HCT116 (cell line): Measurements from ENCODE around the gene CALML3. TPM values are rescaled to one million over a fixed set of nuclear protein-coding genes. Genes with fewer than 3 reads are reported as not detected.

Experiments
- ATAC-seq: fragments of 200-7000 bp; cut with Tn5 transposase; 2 replicates; pipeline ENCODE4 v1.9.1; 2020; ENCODE audit warnings: mild to moderate bottlenecking, moderate library complexity
- BruUV-seq: library from RNA; stranded (reverse); fragments of 400-500 nt; replicated peaks from 2 replicates; lab custom pipeline; 2021; lab: Mats Ljungman, UMichigan
- CTCF ChIA-PET: fragments of 300-600 bp; sonication (Branson Sonifier 250); formaldehyde crosslinking; loops from one replicate; lab custom pipeline; 2021; ENCODE audit warnings: antibody characterized with exemption; lab: Charles Lee
- POLR2A ChIA-PET: fragments of 300-600, 350-600 bp; sonication (Branson Sonifier 250); formaldehyde crosslinking; loops from one replicate; lab custom pipeline; 2021; ENCODE audit warnings: antibody characterized with exemption; lab: Charles Lee
- RAD21 ChIA-PET, 2 experiments: fragments of 300-600 bp; sonication (Branson Sonifier 250); formaldehyde crosslinking; loops; one replicate each; lab custom pipeline; 2023; ENCODE audit warnings: low total read pairs in 2 of 2; ENCODE audit not compliant: uncharacterized antibody in 2 of 2, unreplicated experiment in 2 of 2, low non-redundant PET in 1 of 2; lab: Charles Lee
- DNase-seq: peaks from one replicate; pipeline ENCODE4 v3.0.0-alpha.2; 2010; ENCODE audit warnings: low read depth, low spot score
- H2AFZ ChIP-seq: fragments of 200-600 bp; shearing (Covaris generic), sonication (generic); 2 replicates; pipeline ENCODE4 v1.6.1; 2017; ENCODE audit warnings: low read depth, mixed run types, mixed read lengths, antibody characterized with exemption, low read length; ENCODE audit not compliant: poor library complexity, severe bottlenecking
- H3K27ac ChIP-seq: 2 replicates; pipeline ENCODE4 v1.5.1; 2012; ENCODE audit warnings: low read depth, low read length
- H3K27me3 ChIP-seq: fragments of 200-600 bp; sonication (generic); 2 replicates; pipeline ENCODE4 v1.6.1; 2016; ENCODE audit warnings: mixed run types, low read length, mixed read lengths; ENCODE audit not compliant: insufficient read depth
- H3K36me3 ChIP-seq, 2 experiments: fragments of 200-500 bp in 1 of 2; fragments of 200-600 bp in 1 of 2; sonication (Bioruptor generic) in 1 of 2; sonication (generic) in 1 of 2; 2 replicates each; pipeline versions ENCODE4 v1.5.1 to v1.6.1; 2014 to 2016; ENCODE audit warnings: low read length in 2 of 2, inconsistent platforms in 1 of 2, mixed read lengths in 1 of 2, mixed run types in 1 of 2; ENCODE audit not compliant: insufficient read depth in 2 of 2, control insufficient read depth in 1 of 2
- H3K4me1 ChIP-seq, 2 experiments: fragments of 200-600 bp in 1 of 2; sonication (generic) in 1 of 2; 2 replicates each; pipeline versions ENCODE4 v1.5.1 to v1.6.1; 2012 to 2017; ENCODE audit warnings: low read length in 2 of 2, inconsistent platforms in 1 of 2, mild to moderate bottlenecking in 1 of 2, mixed read lengths in 1 of 2, mixed run types in 1 of 2, moderate library complexity in 1 of 2; ENCODE audit not compliant: insufficient read depth in 2 of 2, control insufficient read depth in 1 of 2
- H3K4me2 ChIP-seq: fragments of 200-600 bp; sonication (generic); 2 replicates; pipeline ENCODE4 v1.6.1; 2017; ENCODE audit warnings: mixed run types, low read length, mixed read lengths
- H3K4me3 ChIP-seq, 2 experiments: fragments of 200-600 bp in 1 of 2; sonication (generic) in 1 of 2; replicated peaks in 1 of 2; 2 replicates each; pipeline ENCODE4 v1.5.1; 2011 to 2016; ENCODE audit warnings: low read length in 2 of 2, control low read depth in 1 of 2, low read depth in 1 of 2, mild to moderate bottlenecking in 1 of 2, mixed read lengths in 1 of 2, mixed run types in 1 of 2
- H3K79me2 ChIP-seq: fragments of 200-600 bp; sonication (generic); 2 replicates; pipeline ENCODE4 v1.6.1; 2017; ENCODE audit warnings: mild to moderate bottlenecking, mixed run types, low read length, moderate library complexity, mixed read lengths; ENCODE audit not compliant: insufficient read depth
- H3K9ac ChIP-seq: fragments of 200-600 bp; sonication (generic); 2 replicates; pipeline ENCODE4 v1.6.1; 2016; ENCODE audit warnings: low read length, mixed read lengths
- H3K9me2 ChIP-seq: fragments of 200-600 bp; sonication (generic), shearing (Covaris generic); 2 replicates; pipeline ENCODE4 v1.6.1; 2017; ENCODE audit warnings: mixed run types, mild to moderate bottlenecking, moderate library complexity; ENCODE audit not compliant: insufficient read depth
- H3K9me3 ChIP-seq, 2 experiments: fragments of 200-500 bp in 1 of 2; fragments of 200-600 bp in 1 of 2; sonication (Bioruptor generic) in 1 of 2; sonication (generic) in 1 of 2; 2 replicates each; pipeline ENCODE4 v1.6.1; 2014 to 2017; ENCODE audit warnings: low read length in 2 of 2, mixed read lengths in 2 of 2, inconsistent platforms in 1 of 2, low read depth in 1 of 2, mild to moderate bottlenecking in 1 of 2, mixed run types in 1 of 2, moderate library complexity in 1 of 2; ENCODE audit not compliant: control insufficient read depth in 1 of 2, insufficient read depth in 1 of 2
- H4K20me1 ChIP-seq: fragments of 200-600 bp; sonication (generic), shearing (Covaris generic); 2 replicates; pipeline ENCODE4 v1.6.1; 2017; ENCODE audit warnings: mixed run types, mild to moderate bottlenecking, moderate library complexity; ENCODE audit not compliant: insufficient read depth
- ATF3 ChIP-seq: IDR thresholded peaks from 2 replicates; pipeline ENCODE4 v1.6.1; 2012
- CBX3 ChIP-seq: IDR thresholded peaks from 2 replicates; pipeline ENCODE4 v1.6.1; 2012; ENCODE audit warnings: low read depth
- CEBPB ChIP-seq: IDR thresholded peaks from 2 replicates; pipeline ENCODE4 v1.6.1; 2012; ENCODE audit warnings: low read depth
- CTCF ChIP-seq, 3 experiments: fragments of 200-600 bp in 1 of 3; sonication (generic) in 1 of 3; IDR thresholded peaks in 2 of 3; conservative IDR thresholded peaks in 1 of 3; 2 replicates each; pipeline ENCODE4 v1.5.1; 2012 to 2017; ENCODE audit warnings: low read depth in 2 of 3, low read length in 2 of 3, antibody characterized with exemption in 1 of 3, borderline replicate concordance in 1 of 3, control low read depth in 1 of 3, mild to moderate bottlenecking in 1 of 3, mixed read lengths in 1 of 3, mixed run types in 1 of 3, moderate library complexity in 1 of 3; ENCODE audit not compliant: insufficient read depth in 1 of 3
- EZH2phosphoT487 ChIP-seq: fragments of 200-600 bp; IDR thresholded peaks from 2 replicates; pipeline ENCODE4 v1.6.1; 2018; ENCODE audit warnings: antibody characterized with exemption, borderline replicate concordance
- FOSL1 ChIP-seq: IDR thresholded peaks from 2 replicates; pipeline ENCODE4 v1.6.1; 2012; ENCODE audit warnings: low read depth
- MAX ChIP-seq: IDR thresholded peaks from 2 replicates; pipeline ENCODE4 v1.6.1; 2012
- POLR2A ChIP-seq: IDR thresholded peaks from 2 replicates; pipeline ENCODE4 v1.7.0; 2011; ENCODE audit warnings: borderline replicate concordance; ENCODE audit not compliant: insufficient read depth, insufficient read length; ENCODE audit errors: extremely low read depth
- RAD21 ChIP-seq: IDR thresholded peaks from 2 replicates; pipeline ENCODE4 v1.6.1; 2012; ENCODE audit warnings: low read depth, mild to moderate bottlenecking
- SIN3A ChIP-seq: IDR thresholded peaks from 2 replicates; pipeline ENCODE4 v1.6.1; 2012; ENCODE audit warnings: low read depth
- SP1 ChIP-seq: IDR thresholded peaks from 2 replicates; pipeline ENCODE4 v1.6.1; 2012; ENCODE audit warnings: low read depth
- SRF ChIP-seq: IDR thresholded peaks from 2 replicates; pipeline ENCODE4 v1.6.1; 2012; ENCODE audit warnings: low read depth
- YY1 ChIP-seq: IDR thresholded peaks from 2 replicates; pipeline ENCODE4 v1.6.1; 2011; ENCODE audit warnings: low read length, low read depth, moderate library complexity, mild to moderate bottlenecking; ENCODE audit not compliant: insufficient replicate concordance; ENCODE audit errors: extremely low read depth
- ZBTB33 ChIP-seq: IDR thresholded peaks from 2 replicates; pipeline ENCODE4 v1.6.1; 2011; ENCODE audit warnings: mild to moderate bottlenecking, low read length, moderate library complexity; ENCODE audit not compliant: insufficient replicate concordance; ENCODE audit errors: extremely low read depth
- ZFX ChIP-seq: fragments of 450-650 bp; IDR thresholded peaks from 2 replicates; pipeline ENCODE4 v1.6.1; 2017
- intact Hi-C: fragments of 100-400 bp; cut with micrococcal nuclease; formaldehyde crosslinking; loops from 2 replicates; pipeline ENCODE4 v1.10.0; 2022
- total RNA-seq: library from RNA; stranded (reverse); gene quantifications from one replicate; pipeline ENCODE4 v1.2.1, GENCODE V29; 2021; ENCODE audit not compliant: unreplicated experiment

Gene CALML3
- total RNA-seq, 1 experiment from 2014 or later = not detected

GRCh38 chr10:5481121-5481520 lies 43.6 kb upstream of the CALML3 start:
- Histone ChIP-seq H3K9me2 (no peaks in the 10 kb centered on the region), H3K27ac (no peak overlapping the region), H3K9ac (no peak overlapping the region), H3K79me2 (no peaks in the 10 kb centered on the region), H3K4me1 (no peaks in the 10 kb centered on the region), H3K36me3 (no peaks in the 10 kb centered on the region), H3K9me3 (no peaks in the 10 kb centered on the region), H3K4me3 (no peak overlapping the region), H3K27me3 (no peaks in the 10 kb centered on the region), H4K20me1 (no peaks in the 10 kb centered on the region), H2AFZ (no peak overlapping the region), H3K4me2 (no peak overlapping the region)
- ChIA-PET POLR2A (no interaction called here), RAD21 (no interaction called here), CTCF (no interaction called here)
- no TSS peak for BruUV-seq
- intact Hi-C loops = no loop called here
- TF ChIP-seq SRF = no peak
- no peak for TF ChIP-seq CEBPB
- TF ChIP-seq EZH2phosphoT487 = no peak
- no peak for TF ChIP-seq FOSL1
- TF ChIP-seq CBX3 = no peak
- no peak for TF ChIP-seq SIN3A
- no peak for TF ChIP-seq ZFX
- no peak for TF ChIP-seq SP1
- no peak for TF ChIP-seq ATF3
- TF ChIP-seq CTCF (IDR thresholded peaks at IDR 0.05 in 2 of 3, conservative IDR thresholded peaks at IDR 0.05 in 1 of 3; ENCODE audit: borderline replicate concordance in 1 of 3, insufficient read depth in 1 of 3, low read depth in 2 of 3, low read length in 2 of 3) = no peak
- no peak for TF ChIP-seq YY1
- TF ChIP-seq MAX = no peak
- no peak for TF ChIP-seq RAD21
- TF ChIP-seq ZBTB33 = no peak
- TF ChIP-seq POLR2A = no peak
- no peak for ATAC-seq
- DNase-seq = no peak
